Tibial nerve (tissue), 4 donors: ENCODE data around the gene FBXL17.

Experiments
- CTCF ChIP-seq, 5 experiments: fragments of 200-600 bp in 3 of 5; fragments of 450-650 bp in 2 of 5; sonication (generic) in 3 of 5; IDR thresholded peaks; one replicate each; pipeline ENCODE4 v1.5.1; 2016 to 2019; ENCODE audit warnings: antibody characterized with exemption in 5 of 5, mild to moderate bottlenecking in 3 of 5, moderate library complexity in 2 of 5
- EP300 ChIP-seq, 2 donors: sonication (generic); formaldehyde crosslinking; IDR thresholded peaks; one replicate each; pipeline ENCODE4 v1.6.1; 2017; ENCODE audit warnings: antibody characterized with exemption in 2 of 2, mild to moderate bottlenecking in 1 of 2
- POLR2A ChIP-seq, 2 donors: fragments of 450-650 bp; IDR thresholded peaks; one replicate each; pipeline ENCODE4 v1.6.1; 2017; ENCODE audit warnings: antibody characterized with exemption in 2 of 2, mild to moderate bottlenecking in 2 of 2, moderate library complexity in 2 of 2

GRCh38 chr5:108006791-108007190 lies 375.1 kb downstream of the FBXL17 start:
- no peak for TF ChIP-seq CTCF (IDR thresholded peaks at IDR 0.05)
- TF ChIP-seq POLR2A (IDR thresholded peaks at IDR 0.05) = no peak
- TF ChIP-seq EP300 (IDR thresholded peaks at IDR 0.05) = no peak
